ENCODE data around the gene OTUB1. TPM values are rescaled to one million over a fixed set of nuclear protein-coding genes. Genes with fewer than 3 reads are reported as not detected.

Gene OTUB1
- total RNA-seq, 1 experiment from 2014 or later, result 87.0 TPM

DNA sequence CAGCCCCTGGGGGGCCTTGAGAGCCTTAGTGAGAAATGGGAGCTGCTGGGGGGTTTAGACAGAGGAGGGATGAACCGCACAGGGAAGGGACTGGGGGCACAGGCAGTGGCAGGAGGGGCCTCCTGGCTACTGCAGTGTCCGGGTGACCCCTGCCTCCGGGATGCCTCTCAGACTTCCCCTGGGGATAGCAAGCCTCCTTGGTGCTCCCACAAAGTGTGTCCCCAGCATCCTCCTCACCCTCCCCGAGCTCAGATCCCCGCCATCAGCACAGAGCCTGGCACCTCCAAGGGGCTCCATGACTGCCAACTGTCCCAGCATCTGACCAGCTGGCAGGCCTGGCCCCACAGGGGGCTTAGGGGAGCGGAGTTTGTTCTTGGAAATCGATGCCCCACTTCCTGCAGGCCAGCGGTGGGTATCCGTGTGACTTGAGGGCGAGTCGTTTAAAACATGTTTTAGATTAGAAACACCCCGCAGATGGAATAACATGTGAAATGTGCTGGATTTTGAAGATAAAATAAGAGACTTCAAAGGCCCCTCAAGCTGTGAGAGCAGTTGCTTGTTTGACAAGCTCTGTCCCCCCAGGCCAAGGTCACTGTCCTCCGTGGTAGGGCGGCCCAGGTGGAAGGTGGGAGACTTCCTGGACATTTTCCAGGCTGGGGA is 36.0 kb downstream of the OTUB1 start:
- CTCF ChIA-PET, result no interaction called here
- Histone ChIP-seq H3K27me3 (ENCODE audit: insufficient read depth, low read length) (no peaks in the 10 kb centered on the region), H3K9me3 (ENCODE audit: control insufficient read depth in 1 of 2, insufficient read depth in 1 of 2, low read depth in 1 of 2, low read length in 2 of 2) (no peaks in the 10 kb centered on the region), H3K4me3 (replicated peaks in 1 of 2; ENCODE audit: low read depth in 1 of 2, low read length in 2 of 2) (no peak overlapping the region), H3K9me2 (ENCODE audit: insufficient read depth) (no peaks in the 10 kb centered on the region), H3K79me2 (ENCODE audit: insufficient read depth, low read length) (no peaks in the 10 kb centered on the region), H3K4me2 (ENCODE audit: low read length) (no peak overlapping the region), H3K4me1 (ENCODE audit: control insufficient read depth in 1 of 2, insufficient read depth in 2 of 2, low read length in 2 of 2) (peaks cover 0 to 12% of the 10 kb centered on the region in 2 experiments; a peak in 2 of 4 replicates), H3K36me3 (ENCODE audit: control insufficient read depth in 1 of 2, insufficient read depth in 2 of 2, low read length in 2 of 2) (no peaks in the 10 kb centered on the region), H3K9ac (ENCODE audit: low read length) (no peak overlapping the region), H2AFZ (ENCODE audit: low read depth, low read length, poor library complexity, severe bottlenecking) (no peak overlapping the region), H3K27ac (ENCODE audit: low read depth, low read length) (no peak overlapping the region), H4K20me1 (ENCODE audit: insufficient read depth) (no peaks in the 10 kb centered on the region)
- DNase-seq (ENCODE audit: low read depth, low spot score) (no peak), ATAC-seq (no peak)
- TF ChIP-seq SP1 (IDR thresholded peaks at IDR 0.05; ENCODE audit: low read depth), result no peak
- TF ChIP-seq ZFX (IDR thresholded peaks at IDR 0.05), result no peak
- TF ChIP-seq, protein P1, sequence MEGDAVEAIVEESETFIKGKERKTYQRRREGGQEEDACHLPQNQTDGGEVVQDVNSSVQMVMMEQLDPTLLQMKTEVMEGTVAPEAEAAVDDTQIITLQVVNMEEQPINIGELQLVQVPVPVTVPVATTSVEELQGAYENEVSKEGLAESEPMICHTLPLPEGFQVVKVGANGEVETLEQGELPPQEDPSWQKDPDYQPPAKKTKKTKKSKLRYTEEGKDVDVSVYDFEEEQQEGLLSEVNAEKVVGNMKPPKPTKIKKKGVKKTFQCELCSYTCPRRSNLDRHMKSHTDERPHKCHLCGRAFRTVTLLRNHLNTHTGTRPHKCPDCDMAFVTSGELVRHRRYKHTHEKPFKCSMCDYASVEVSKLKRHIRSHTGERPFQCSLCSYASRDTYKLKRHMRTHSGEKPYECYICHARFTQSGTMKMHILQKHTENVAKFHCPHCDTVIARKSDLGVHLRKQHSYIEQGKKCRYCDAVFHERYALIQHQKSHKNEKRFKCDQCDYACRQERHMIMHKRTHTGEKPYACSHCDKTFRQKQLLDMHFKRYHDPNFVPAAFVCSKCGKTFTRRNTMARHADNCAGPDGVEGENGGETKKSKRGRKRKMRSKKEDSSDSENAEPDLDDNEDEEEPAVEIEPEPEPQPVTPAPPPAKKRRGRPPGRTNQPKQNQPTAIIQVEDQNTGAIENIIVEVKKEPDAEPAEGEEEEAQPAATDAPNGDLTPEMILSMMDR (IDR thresholded peaks at IDR 0.05 in 2 of 3, conservative IDR thresholded peaks at IDR 0.05 in 1 of 3; ENCODE audit: borderline replicate concordance in 1 of 3, insufficient read depth in 1 of 3, low read depth in 2 of 3, low read length in 2 of 3), result no peak
- no peak for TF ChIP-seq CEBPB (IDR thresholded peaks at IDR 0.05; ENCODE audit: low read depth)
- TF ChIP-seq, protein P2, sequence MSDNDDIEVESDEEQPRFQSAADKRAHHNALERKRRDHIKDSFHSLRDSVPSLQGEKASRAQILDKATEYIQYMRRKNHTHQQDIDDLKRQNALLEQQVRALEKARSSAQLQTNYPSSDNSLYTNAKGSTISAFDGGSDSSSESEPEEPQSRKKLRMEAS (IDR thresholded peaks at IDR 0.05), result no peak
- TF ChIP-seq SIN3A (IDR thresholded peaks at IDR 0.05; ENCODE audit: low read depth), result no peak
- no peak for TF ChIP-seq ELF1 (IDR thresholded peaks at IDR 0.05; ENCODE audit: borderline replicate concordance, low read depth)
- no peak for TF ChIP-seq FOSL1 (IDR thresholded peaks at IDR 0.05; ENCODE audit: low read depth)
- TF ChIP-seq EGR1 (IDR thresholded peaks at IDR 0.05; ENCODE audit: low read depth), result no peak
- TF ChIP-seq POLR2A (IDR thresholded peaks at IDR 0.05; ENCODE audit: borderline replicate concordance, extremely low read depth, insufficient read depth, insufficient read length), result no peak
- no peak for TF ChIP-seq EZH2phosphoT487 (IDR thresholded peaks at IDR 0.05; ENCODE audit: borderline replicate concordance)
- no peak for TF ChIP-seq SRF (IDR thresholded peaks at IDR 0.05; ENCODE audit: low read depth)
- no peak for TF ChIP-seq YY1 (IDR thresholded peaks at IDR 0.05; ENCODE audit: extremely low read depth, insufficient replicate concordance, low read depth, low read length)
- intact Hi-C loops (cut with micrococcal nuclease), result no loop called here
- BruUV-seq (replicated peaks), result no TSS peak
- POLR2A ChIA-PET, result no interaction called here
- RAD21 ChIA-PET (ENCODE audit: low non-redundant PET in 1 of 2, low total read pairs in 2 of 2, uncharacterized antibody in 2 of 2, unreplicated experiment in 2 of 2), result no interaction called here
